Tibial nerve (tissue), 4 donors: Measurements from ENCODE around the gene HOXC10. TPM values are rescaled to one million over a fixed set of nuclear protein-coding genes. Genes with fewer than 3 reads are reported as not detected.

Source experiments
- DNase-seq, 2 donors: peaks; one replicate each; pipeline ENCODE4 v3.0.0-alpha.2; 2019; ENCODE audit warnings: low spot score in 2 of 2
- H3K27ac ChIP-seq, 4 donors: fragments of 200-600 bp; sonication (generic) in 3 of 4; one replicate each; pipeline ENCODE4 v1.5.1; 2017 to 2019; ENCODE audit warnings: mild to moderate bottlenecking in 1 of 4
- H3K27me3 ChIP-seq, 2 donors: fragments of 200-600 bp; sonication (generic) in 1 of 2; one replicate each; pipeline versions ENCODE4 v1.5.1 to v1.6.0; 2017 to 2019
- H3K36me3 ChIP-seq, 3 donors: fragments of 200-600 bp; sonication (generic); one replicate each; pipeline ENCODE4 v1.5.1; 2018 to 2019
- H3K4me1 ChIP-seq, 4 donors: fragments of 200-600 bp; sonication (generic) in 3 of 4; one replicate each; pipeline ENCODE4 v1.5.1; 2017 to 2019
- H3K4me3 ChIP-seq, 4 donors: fragments of 200-600 bp; sonication (generic) in 3 of 4; one replicate each; pipeline ENCODE4 v1.5.1; 2017 to 2019; ENCODE audit warnings: mild to moderate bottlenecking in 1 of 4, moderate library complexity in 1 of 4
- H3K9me3 ChIP-seq, 4 donors: fragments of 200-600 bp; sonication (generic) in 3 of 4; one replicate each; pipeline ENCODE4 v1.5.1; 2017 to 2019
- EP300 ChIP-seq, 2 donors: sonication (generic); formaldehyde crosslinking; IDR thresholded peaks; one replicate each; pipeline ENCODE4 v1.6.1; 2017; ENCODE audit warnings: antibody characterized with exemption in 2 of 2, mild to moderate bottlenecking in 1 of 2
- POLR2A ChIP-seq, 2 donors: fragments of 450-650 bp; IDR thresholded peaks; one replicate each; pipeline ENCODE4 v1.6.1; 2017; ENCODE audit warnings: antibody characterized with exemption in 2 of 2, mild to moderate bottlenecking in 2 of 2, moderate library complexity in 2 of 2
- WGBS, 2 donors: methylation state at CpG; one replicate each; pipeline ENCODE4 v1.1.5; 2018; 5-methylcytosine and 5-hydroxymethylcytosine counted together
- total RNA-seq, 4 donors: library from RNA; depleted of rRNA; stranded (reverse); fragments of >200 nt; gene quantifications; one replicate each; pipeline ENCODE4 v1.1.0, GENCODE V29; 2016
- TF ChIP-seq, protein P1 (sequence below), 5 experiments: fragments of 200-600 bp in 3 of 5; fragments of 450-650 bp in 2 of 5; sonication (generic) in 3 of 5; IDR thresholded peaks; one replicate each; pipeline ENCODE4 v1.5.1; 2016 to 2019; ENCODE audit warnings: antibody characterized with exemption in 5 of 5, mild to moderate bottlenecking in 3 of 5, moderate library complexity in 2 of 5

Gene HOXC10
- total RNA-seq, 4 donors from 2014 or later, result 1.7 to 6.1 (median 2.5) TPM

- peaks cover 0 to 44% (median 3%) of the 10 kb centered on the region in 4 donors for H3K4me1 ChIP-seq
- DNase-seq, result peak in 1 of 2 donors; percentile 7
- H3K36me3 ChIP-seq, result no peaks in the 10 kb centered on the region
- H3K27me3 ChIP-seq, result peaks cover 17 to 99% of the 10 kb centered on the region in 2 donors
- TF ChIP-seq POLR2A (IDR thresholded peaks at IDR 0.05), result no peak
- TF ChIP-seq, protein P1, sequence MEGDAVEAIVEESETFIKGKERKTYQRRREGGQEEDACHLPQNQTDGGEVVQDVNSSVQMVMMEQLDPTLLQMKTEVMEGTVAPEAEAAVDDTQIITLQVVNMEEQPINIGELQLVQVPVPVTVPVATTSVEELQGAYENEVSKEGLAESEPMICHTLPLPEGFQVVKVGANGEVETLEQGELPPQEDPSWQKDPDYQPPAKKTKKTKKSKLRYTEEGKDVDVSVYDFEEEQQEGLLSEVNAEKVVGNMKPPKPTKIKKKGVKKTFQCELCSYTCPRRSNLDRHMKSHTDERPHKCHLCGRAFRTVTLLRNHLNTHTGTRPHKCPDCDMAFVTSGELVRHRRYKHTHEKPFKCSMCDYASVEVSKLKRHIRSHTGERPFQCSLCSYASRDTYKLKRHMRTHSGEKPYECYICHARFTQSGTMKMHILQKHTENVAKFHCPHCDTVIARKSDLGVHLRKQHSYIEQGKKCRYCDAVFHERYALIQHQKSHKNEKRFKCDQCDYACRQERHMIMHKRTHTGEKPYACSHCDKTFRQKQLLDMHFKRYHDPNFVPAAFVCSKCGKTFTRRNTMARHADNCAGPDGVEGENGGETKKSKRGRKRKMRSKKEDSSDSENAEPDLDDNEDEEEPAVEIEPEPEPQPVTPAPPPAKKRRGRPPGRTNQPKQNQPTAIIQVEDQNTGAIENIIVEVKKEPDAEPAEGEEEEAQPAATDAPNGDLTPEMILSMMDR (IDR thresholded peaks at IDR 0.05), result no peak
- TF ChIP-seq EP300 (IDR thresholded peaks at IDR 0.05), result no peak
- H3K27ac ChIP-seq, result no peak overlapping the region
- WGBS, 2 donors, result 35 to 51% methylated on average over 11 of the region's 11 CpGs
- no peak overlapping the region for H3K4me3 ChIP-seq
- H3K9me3 ChIP-seq, result no peaks in the 10 kb centered on the region
Measured at GRCh38 chr12:53956914-53957536, 27.9 kb upstream of the HOXC10 start.

DNA sequence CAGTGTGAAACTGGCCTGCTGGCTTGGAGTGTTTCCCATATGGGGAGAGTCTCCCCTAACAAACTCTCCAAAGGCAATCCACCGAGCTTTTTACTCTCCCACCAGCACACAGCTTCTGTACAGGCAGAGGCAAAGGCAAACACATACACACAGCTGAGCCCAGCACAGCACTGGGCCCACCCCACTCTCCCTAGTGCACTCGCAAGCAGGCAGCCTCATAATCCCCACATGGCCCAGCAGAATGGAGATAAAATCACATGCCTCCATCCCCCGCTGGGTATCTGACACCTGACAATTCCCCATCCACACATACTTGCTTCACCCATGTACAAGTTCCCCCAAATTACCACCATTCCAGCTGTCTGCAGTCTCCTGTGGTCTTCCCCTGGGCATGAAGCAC is 26.8 kb upstream of the HOXC10 start:
- Histone ChIP-seq H3K4me1 (peaks cover 0 to 37% (median 3%) of the 10 kb centered on the region in 4 donors), H3K36me3 (no peaks in the 10 kb centered on the region), H3K27ac (no peak overlapping the region), H3K27me3 (peaks cover 17 to 99% of the 10 kb centered on the region in 2 donors), H3K4me3 (no peak overlapping the region), H3K9me3 (no peaks in the 10 kb centered on the region)
- no peak for DNase-seq
- TF ChIP-seq, protein P1 (IDR thresholded peaks at IDR 0.05), result no peak
- TF ChIP-seq POLR2A (IDR thresholded peaks at IDR 0.05) (no peak), EP300 (IDR thresholded peaks at IDR 0.05) (no peak)
- WGBS, 2 donors, result 50 to 59% methylated on average over 3 of the region's 3 CpGs

GRCh38 chr12:53959314-53959713 is 25.6 kb upstream of the HOXC10 start:
- no peaks in the 10 kb centered on the region for H3K9me3 ChIP-seq
- peaks cover 0 to 42% (median 3%) of the 10 kb centered on the region in 4 donors for H3K4me1 ChIP-seq
- TF ChIP-seq, protein P1 (IDR thresholded peaks at IDR 0.05), result no peak
- no peak for TF ChIP-seq POLR2A (IDR thresholded peaks at IDR 0.05)
- TF ChIP-seq EP300 (IDR thresholded peaks at IDR 0.05), result no peak
- H3K4me3 ChIP-seq, result no peak overlapping the region
- 27 to 34% methylated on average over 4 of the region's 4 CpGs for WGBS, 2 donors
- DNase-seq, result no peak
- H3K27me3 ChIP-seq, result peaks cover 11 to 99% of the 10 kb centered on the region in 2 donors
- H3K36me3 ChIP-seq, result no peaks in the 10 kb centered on the region
- H3K27ac ChIP-seq, result no peak overlapping the region

- no peaks in the 10 kb centered on the region for H3K36me3 ChIP-seq
- H3K27ac ChIP-seq, result no peak overlapping the region
- peaks cover 0 to 35% (median 3%) of the 10 kb centered on the region in 4 donors for H3K4me1 ChIP-seq
- peaks cover 2 to 100% of the 10 kb centered on the region in 2 donors for H3K27me3 ChIP-seq
- 29 to 34% methylated on average over 31 to 38 of the region's 39 CpGs for WGBS, 2 donors
- H3K4me3 ChIP-seq, result no peak overlapping the region
- no peaks in the 10 kb centered on the region for H3K9me3 ChIP-seq
- TF ChIP-seq POLR2A (IDR thresholded peaks at IDR 0.05), result no peak
- no peak for TF ChIP-seq EP300 (IDR thresholded peaks at IDR 0.05)
- TF ChIP-seq, protein P1 (IDR thresholded peaks at IDR 0.05), result no peak
- DNase-seq, result no peak
Measured at GRCh38 chr12:53960187-53961024, 24.5 kb upstream of the HOXC10 start.
